ENCODE results near the gene EPC1. TPM values are rescaled to one million over a fixed set of nuclear protein-coding genes. Genes with fewer than 3 reads are reported as not detected.

The EPC1 gene
- total RNA-seq, 1 donor from 2014 or later, result 25.7 TPM

- Histone ChIP-seq H3K9ac (ENCODE audit: low read length) (no peak overlapping the region), H3K4me2 (ENCODE audit: low read length) (no peak overlapping the region), H3K36me3 (ENCODE audit: insufficient read depth, low read length) (no peaks in the 10 kb centered on the region), H3K27me3 (ENCODE audit: insufficient read depth, low read length) (no peaks in the 10 kb centered on the region), H3K4me1 (ENCODE audit: insufficient read depth, low read length) (peaks cover 2% of the 10 kb centered on the region), H4K20me1 (ENCODE audit: insufficient read depth, low read length) (peaks cover 71% of the 10 kb centered on the region), H3K27ac (ENCODE audit: low read depth, low read length) (no peak overlapping the region), H2AFZ (ENCODE audit: low read depth, low read length) (no peak overlapping the region), H3K79me2 (ENCODE audit: insufficient read depth, low read length) (peaks cover 87% of the 10 kb centered on the region), H3K9me3 (ENCODE audit: insufficient read depth, low read depth, low read length) (no peaks in the 10 kb centered on the region), H3K4me3 (ENCODE audit: insufficient read depth, low read depth, low read length) (no peak overlapping the region)
- TF ChIP-seq EZH2 (IDR thresholded peaks at IDR 0.05; ENCODE audit: insufficient read depth, low read length) (no peak), CTCF (IDR thresholded peaks at IDR 0.05; ENCODE audit: insufficient read depth, low read depth, low read length) (no peak)
- H3K9me3 Mint-ChIP-seq (ENCODE audit: unreplicated experiment), result no peaks in the 10 kb centered on the region
- FAIRE-seq, result no peak
- no peak overlapping the region for H3K4me3 Mint-ChIP-seq (ENCODE audit: unreplicated experiment)
- H3K4me1 Mint-ChIP-seq (ENCODE audit: low read depth, unreplicated experiment), result peaks cover 12% of the 10 kb centered on the region
- peaks cover 14% of the 10 kb centered on the region for H3K36me3 Mint-ChIP-seq (ENCODE audit: low read depth, unreplicated experiment)
- H3K27me3 Mint-ChIP-seq (ENCODE audit: low read depth, unreplicated experiment), result no peaks in the 10 kb centered on the region
- no peak overlapping the region for H3K27ac Mint-ChIP-seq (ENCODE audit: unreplicated experiment)
- no peak for DNase-seq (ENCODE audit: low read depth)
Measured at GRCh38 chr10:32371101-32371500, 24.1 kb upstream of the EPC1 start.

- no peak overlapping the region for H3K4me2 ChIP-seq (ENCODE audit: low read length)
- no peaks in the 10 kb centered on the region for H3K4me1 ChIP-seq (ENCODE audit: insufficient read depth, low read length)
- H3K9me3 ChIP-seq (ENCODE audit: insufficient read depth, low read depth, low read length), result no peaks in the 10 kb centered on the region
- Mint-ChIP-seq H3K9me3 (ENCODE audit: unreplicated experiment) (no peaks in the 10 kb centered on the region), H3K27ac (ENCODE audit: unreplicated experiment) (no peak overlapping the region), H3K4me1 (ENCODE audit: low read depth, unreplicated experiment) (peaks cover 12% of the 10 kb centered on the region), H3K4me3 (ENCODE audit: unreplicated experiment) (peak overlapping the region; percentile 4), H3K27me3 (ENCODE audit: low read depth, unreplicated experiment) (no peaks in the 10 kb centered on the region), H3K36me3 (ENCODE audit: low read depth, unreplicated experiment) (peaks cover 9% of the 10 kb centered on the region)
- TF ChIP-seq CTCF (IDR thresholded peaks at IDR 0.05; ENCODE audit: insufficient read depth, low read depth, low read length) (peak; percentile 73), EZH2 (IDR thresholded peaks at IDR 0.05; ENCODE audit: insufficient read depth, low read length) (no peak)
- no peak overlapping the region for H3K9ac ChIP-seq (ENCODE audit: low read length)
- H3K4me3 ChIP-seq (ENCODE audit: insufficient read depth, low read depth, low read length), result no peak overlapping the region
- no peaks in the 10 kb centered on the region for H3K36me3 ChIP-seq (ENCODE audit: insufficient read depth, low read length)
- no peak overlapping the region for H2AFZ ChIP-seq (ENCODE audit: low read depth, low read length)
- no peak for FAIRE-seq
- no peak overlapping the region for H3K27ac ChIP-seq (ENCODE audit: low read depth, low read length)
- peaks cover 79% of the 10 kb centered on the region for H3K79me2 ChIP-seq (ENCODE audit: insufficient read depth, low read length)
- DNase-seq (ENCODE audit: low read depth), result peak; percentile 30
- H4K20me1 ChIP-seq (ENCODE audit: insufficient read depth, low read length), result peaks cover 82% of the 10 kb centered on the region
- no peaks in the 10 kb centered on the region for H3K27me3 ChIP-seq (ENCODE audit: insufficient read depth, low read length)
Measured at GRCh38 chr10:32367793-32368453, 21.0 kb upstream of the EPC1 start.

GRCh38 chr10:32366588-32366987, 19.6 kb upstream of the EPC1 start:
- TF ChIP-seq EZH2 (IDR thresholded peaks at IDR 0.05; ENCODE audit: insufficient read depth, low read length) (no peak), CTCF (IDR thresholded peaks at IDR 0.05; ENCODE audit: insufficient read depth, low read depth, low read length) (no peak)
- peaks cover 84% of the 10 kb centered on the region for H4K20me1 ChIP-seq (ENCODE audit: insufficient read depth, low read length)
- Mint-ChIP-seq H3K27me3 (ENCODE audit: low read depth, unreplicated experiment) (no peaks in the 10 kb centered on the region), H3K4me1 (ENCODE audit: low read depth, unreplicated experiment) (peaks cover 10% of the 10 kb centered on the region), H3K27ac (ENCODE audit: unreplicated experiment) (no peak overlapping the region), H3K4me3 (ENCODE audit: unreplicated experiment) (no peak overlapping the region), H3K9me3 (ENCODE audit: unreplicated experiment) (no peaks in the 10 kb centered on the region), H3K36me3 (ENCODE audit: low read depth, unreplicated experiment) (peaks cover 4% of the 10 kb centered on the region)
- H3K36me3 ChIP-seq (ENCODE audit: insufficient read depth, low read length), result no peaks in the 10 kb centered on the region
- DNase-seq (ENCODE audit: low read depth) (no peak), FAIRE-seq (no peak)
- peaks cover 80% of the 10 kb centered on the region for H3K79me2 ChIP-seq (ENCODE audit: insufficient read depth, low read length)
- no peaks in the 10 kb centered on the region for H3K27me3 ChIP-seq (ENCODE audit: insufficient read depth, low read length)
- no peak overlapping the region for H3K4me2 ChIP-seq (ENCODE audit: low read length)
- H2AFZ ChIP-seq (ENCODE audit: low read depth, low read length), result no peak overlapping the region
- no peak overlapping the region for H3K27ac ChIP-seq (ENCODE audit: low read depth, low read length)
- no peak overlapping the region for H3K9ac ChIP-seq (ENCODE audit: low read length)
- H3K9me3 ChIP-seq (ENCODE audit: insufficient read depth, low read depth, low read length), result no peaks in the 10 kb centered on the region
- H3K4me1 ChIP-seq (ENCODE audit: insufficient read depth, low read length), result no peaks in the 10 kb centered on the region
- H3K4me3 ChIP-seq (ENCODE audit: insufficient read depth, low read depth, low read length), result no peak overlapping the region
